Esophagus muscularis mucosa (tissue), 3 donors: Measurements from ENCODE around the gene GPC5.

Source experiments
- CTCF ChIP-seq, 3 experiments: fragments of 200-600 bp in 2 of 3; fragments of 450-650 bp in 1 of 3; sonication (generic) in 2 of 3; IDR thresholded peaks; one replicate each; pipeline ENCODE4 v1.5.1; 2017 to 2019; ENCODE audit warnings: antibody characterized with exemption in 3 of 3, mild to moderate bottlenecking in 2 of 3, moderate library complexity in 1 of 3
- POLR2A ChIP-seq: fragments of 450-650 bp; IDR thresholded peaks from one replicate; pipeline ENCODE4 v1.6.1; 2017; ENCODE audit warnings: antibody characterized with exemption, moderate library complexity, mild to moderate bottlenecking, low read depth
- POLR2AphosphoS5 ChIP-seq, 2 donors: sonication (generic); formaldehyde crosslinking; IDR thresholded peaks; one replicate each; pipeline ENCODE4 v1.6.1; 2017; ENCODE audit warnings: antibody characterized with exemption in 2 of 2

DNA sequence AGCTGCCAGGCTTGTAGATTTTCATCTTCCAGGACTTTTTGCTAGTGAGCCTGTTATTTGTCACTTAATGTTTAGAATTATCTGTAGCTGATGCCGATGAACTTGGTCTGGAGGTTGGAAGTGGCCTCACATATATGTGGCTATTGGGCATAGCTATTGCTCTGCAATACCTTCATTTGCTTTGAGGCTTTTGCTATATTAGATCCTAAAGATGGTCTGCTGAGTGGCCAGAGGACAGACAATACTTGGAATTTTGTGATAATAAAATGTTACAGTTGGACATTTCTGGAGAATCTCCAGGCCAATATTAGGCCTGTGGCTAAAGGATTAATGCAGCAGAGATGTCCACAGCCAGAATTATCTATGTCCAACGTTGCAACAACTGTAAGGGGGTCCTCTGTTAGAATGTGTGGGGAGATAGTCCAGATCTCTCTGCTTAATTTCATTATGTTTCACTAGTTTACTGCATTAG, 222.3 kb downstream of the GPC5 start:
- TF ChIP-seq POLR2AphosphoS5 (IDR thresholded peaks at IDR 0.05) (no peak), CTCF (IDR thresholded peaks at IDR 0.05) (no peak), POLR2A (no peak)
